Hindlimb muscle (tissue), 1 donor: ENCODE data around the gene DPP6. TPM values are rescaled to one million over a fixed set of nuclear protein-coding genes. Genes with fewer than 3 reads are reported as not detected.

Experiments
- DNase-seq: peaks from one replicate; pipeline ENCODE4 v3.0.0-alpha.2; 2013
- polyA plus RNA-seq: library from polyadenylated mRNA; unstranded; fragments of 120-200 nt; gene quantifications from one replicate; pipeline ENCODE4 v1.2.1, GENCODE V29; 2013; ENCODE audit not compliant: insufficient read length

Gene DPP6
- polyA plus RNA-seq, 1 donor: 2.0 TPM

GRCh38 chr7:154774303-154774969 is 722.2 kb downstream of the DPP6 start:
- DNase-seq: no peak

- no peak for DNase-seq
These were observed 723.5 kb downstream of the DPP6 start for GRCh38 chr7:154775681-154776080.

GRCh38 chr7:154776350-154776749 is 724.2 kb downstream of the DPP6 start:
- DNase-seq: no peak

DNA sequence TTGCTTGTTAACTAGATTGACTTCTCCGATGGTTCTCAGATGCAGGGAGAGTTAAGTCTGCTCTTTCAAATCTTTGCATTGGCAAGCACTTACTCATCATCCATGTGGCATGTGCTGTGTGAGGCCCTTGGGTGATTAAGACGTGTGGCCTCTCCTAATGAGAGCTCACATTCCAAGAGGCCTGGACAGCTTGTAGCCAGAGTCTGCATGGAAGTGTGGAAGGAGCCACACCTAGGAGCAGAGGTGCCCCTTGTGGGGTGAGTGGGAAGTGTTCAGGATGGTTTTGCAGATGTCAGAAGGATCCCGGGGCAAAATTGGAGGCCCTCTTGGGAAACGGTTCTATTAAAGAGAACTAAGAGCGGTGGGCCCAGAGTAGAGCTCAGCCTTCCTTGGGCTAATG is 724.8 kb downstream of the DPP6 start:
- no peak for DNase-seq

DNA sequence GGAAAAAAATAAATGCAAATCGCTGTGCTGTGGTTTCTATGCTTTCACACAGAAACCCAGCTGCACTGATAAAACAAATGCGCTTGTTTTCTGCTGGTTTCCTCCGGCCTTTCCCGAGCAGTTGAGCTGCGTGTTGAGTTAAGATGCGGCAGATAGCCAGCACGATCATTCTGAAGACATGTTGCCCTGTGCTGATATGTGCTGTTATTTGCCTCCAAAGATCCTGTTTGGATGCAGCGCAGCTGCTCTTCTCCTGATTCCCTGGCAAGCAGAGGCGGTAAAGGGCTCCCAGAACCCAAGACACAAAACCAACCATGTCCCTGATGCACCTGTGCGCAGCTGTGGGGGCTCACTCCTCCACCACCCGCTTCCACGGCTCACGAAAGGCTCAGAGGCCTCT is 725.3 kb downstream of the DPP6 start:
- no peak for DNase-seq

GRCh38 chr7:154777908-154778307 is 725.7 kb downstream of the DPP6 start:
- no peak for DNase-seq

GRCh38 chr7:154781369-154782303 is 729.4 kb downstream of the DPP6 start:
- no peak for DNase-seq

- DNase-seq: no peak
These were observed 731.2 kb downstream of the DPP6 start for GRCh38 chr7:154783281-154783909.

- DNase-seq: no peak
These were observed 733.7 kb downstream of the DPP6 start for GRCh38 chr7:154785898-154786297.

- no peak for DNase-seq
These were observed 737.2 kb downstream of the DPP6 start for GRCh38 chr7:154789404-154789803.

GRCh38 chr7:154791611-154792010 is 739.4 kb downstream of the DPP6 start:
- DNase-seq: no peak

GRCh38 chr7:154792436-154793055 is 740.3 kb downstream of the DPP6 start:
- no peak for DNase-seq

DNA sequence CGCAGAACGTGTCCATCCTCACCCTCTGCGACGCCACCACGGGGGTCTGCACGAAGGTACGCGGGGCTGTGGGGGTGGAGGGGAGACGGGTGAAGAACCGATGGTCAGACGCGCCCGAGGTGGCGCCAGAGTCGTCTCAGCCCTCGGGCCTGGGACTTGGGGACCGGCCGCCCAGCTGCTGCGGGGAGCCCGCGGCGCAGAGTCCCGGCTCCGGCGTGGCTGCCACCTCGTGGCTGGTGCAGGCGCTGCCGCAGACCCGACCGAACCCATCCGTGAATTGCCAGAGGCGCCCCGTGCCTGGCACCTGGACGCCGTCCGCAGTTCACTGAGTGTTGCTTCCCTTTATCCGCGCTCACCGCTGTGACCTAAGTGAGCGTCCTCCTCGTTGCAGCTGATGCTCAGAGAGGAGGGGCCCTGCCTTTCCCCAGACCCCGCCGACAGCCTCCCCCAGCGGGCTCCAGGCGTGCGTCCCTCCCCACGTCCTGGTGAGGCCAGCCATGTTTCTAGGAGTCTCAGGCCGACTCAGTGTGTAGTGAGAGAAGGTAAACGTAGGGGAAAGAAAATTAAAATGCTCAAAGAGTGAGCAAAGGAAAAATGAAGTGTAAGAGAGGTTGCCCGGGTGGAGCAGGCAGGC is 742.1 kb downstream of the DPP6 start:
- DNase-seq: no peak

DNA sequence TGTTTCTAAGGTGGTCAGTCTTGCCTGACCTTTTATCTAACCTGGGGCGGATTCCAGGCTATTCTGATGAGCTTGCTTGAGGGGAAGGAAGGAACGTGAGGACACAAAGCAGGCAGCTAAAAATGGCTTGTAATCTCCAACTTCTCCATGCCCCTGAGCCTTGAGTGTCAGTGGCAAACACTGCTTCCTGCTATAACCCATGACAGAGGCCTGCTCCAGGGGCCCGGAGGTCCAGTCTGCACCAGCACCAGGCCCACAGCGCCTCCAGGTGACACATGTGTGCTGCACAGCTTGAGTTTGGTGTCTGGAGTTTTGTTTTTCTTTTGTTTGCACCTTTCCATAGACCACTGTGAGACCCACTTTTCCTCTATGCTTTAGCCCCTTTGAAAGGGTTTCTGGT is 742.8 kb downstream of the DPP6 start:
- DNase-seq: no peak

DNA sequence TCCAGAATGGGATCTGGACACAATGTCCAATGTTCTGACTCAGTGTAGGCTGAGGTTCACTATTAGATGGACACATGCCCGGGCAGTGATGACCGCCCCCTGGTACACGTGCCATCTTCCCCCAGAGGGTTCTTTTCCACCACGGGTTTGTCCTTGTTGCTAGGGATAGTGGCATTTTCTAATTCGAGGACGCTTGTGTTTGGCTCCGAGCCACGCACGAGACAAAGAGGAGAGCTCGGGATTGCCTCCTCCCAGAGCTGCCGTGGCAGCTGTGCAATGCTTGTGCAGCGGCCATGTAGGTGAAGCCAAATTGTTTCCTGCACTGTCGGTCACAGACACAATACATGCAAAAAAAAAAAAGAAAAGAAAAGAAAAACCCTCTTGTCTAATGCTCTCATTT is 743.2 kb downstream of the DPP6 start:
- no peak for DNase-seq

DNA sequence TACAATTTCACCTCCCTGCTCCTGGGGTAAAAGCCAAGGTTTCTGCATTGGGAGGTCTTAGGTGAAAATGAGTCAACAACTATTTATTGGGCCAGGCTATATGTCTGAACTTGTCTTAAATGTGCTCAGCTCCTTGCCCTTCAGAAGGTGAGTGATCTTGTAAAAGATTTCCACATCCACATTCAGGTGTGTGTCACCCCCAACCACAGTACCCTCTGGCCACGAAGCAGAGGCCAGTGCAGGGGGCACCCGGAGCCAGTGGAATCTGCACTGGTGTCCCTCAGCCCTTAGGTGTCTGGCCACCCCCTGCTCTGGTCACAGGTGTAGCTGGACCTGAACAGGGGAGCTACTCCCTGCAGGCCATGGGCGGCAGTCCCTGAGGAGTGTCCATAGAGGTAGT is 752.3 kb downstream of the DPP6 start:
- DNase-seq: no peak

DNA sequence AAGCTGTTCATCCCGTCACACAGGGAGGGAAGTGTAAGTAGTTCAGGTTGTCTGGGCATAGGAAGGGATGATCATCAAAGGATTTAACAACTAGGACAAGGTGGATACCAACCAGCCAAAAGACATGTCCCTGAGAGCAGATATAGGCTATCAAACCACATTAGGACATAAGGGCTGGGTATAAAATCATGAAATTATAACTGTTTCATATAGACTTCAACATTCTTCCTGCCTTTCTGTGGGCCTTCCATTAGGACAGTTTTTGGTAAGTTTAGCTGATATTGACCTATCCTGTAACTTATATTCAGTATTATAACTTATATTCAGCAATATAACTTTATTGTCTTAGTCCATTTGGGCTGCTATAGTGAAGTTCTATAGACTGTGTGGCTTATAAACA is 759.8 kb downstream of the DPP6 start:
- no peak for DNase-seq

GRCh38 chr7:154817224-154817896 is 765.2 kb downstream of the DPP6 start:
- DNase-seq: no peak

DNA sequence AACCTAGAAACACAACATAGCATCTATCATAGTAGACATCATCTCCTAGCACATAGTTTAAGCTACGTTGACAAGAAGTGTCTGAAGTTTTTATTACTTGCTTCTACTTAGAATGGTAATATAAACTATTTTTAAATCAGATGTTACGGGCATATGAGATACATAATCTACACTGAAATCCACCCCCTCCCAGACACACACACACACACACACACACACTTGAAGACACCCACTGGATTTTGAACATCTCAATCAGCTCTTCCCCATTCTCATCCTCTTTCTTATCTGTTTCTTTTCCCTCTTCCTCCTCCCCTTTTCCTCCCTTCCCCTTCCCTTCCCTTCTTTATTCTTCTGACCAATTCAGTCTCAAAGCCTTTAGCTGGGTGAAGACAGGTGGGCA is 774.8 kb downstream of the DPP6 start:
- no peak for DNase-seq

GRCh38 chr7:154832557-154833138 is 780.5 kb downstream of the DPP6 start:
- DNase-seq: no peak

GRCh38 chr7:154836021-154836448 is 783.8 kb downstream of the DPP6 start:
- no peak for DNase-seq

DNA sequence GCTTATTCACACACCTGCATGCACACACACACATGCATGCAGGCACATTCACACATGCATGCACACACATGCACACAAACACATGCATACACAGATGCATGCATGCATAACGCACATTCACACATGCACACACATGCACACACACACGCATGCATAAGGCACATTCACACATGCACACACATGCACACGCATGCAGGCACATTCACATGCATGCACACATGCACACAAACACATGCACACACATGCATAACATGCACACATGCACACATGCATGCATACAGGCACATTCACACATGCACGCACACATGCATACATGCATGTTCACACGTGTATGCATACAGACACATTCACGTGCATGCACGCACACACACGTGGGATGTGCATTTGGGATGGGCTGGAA is 784.9 kb downstream of the DPP6 start:
- no peak for DNase-seq
